Subcutaneous adipose tissue (tissue), 4 donors: Measurements from ENCODE around the gene TMEM45A. TPM values are rescaled to one million over a fixed set of nuclear protein-coding genes. Genes with fewer than 3 reads are reported as not detected.

Experiments used
- total RNA-seq, 4 donors: library from RNA; depleted of rRNA; stranded (reverse); fragments of >200 nt; gene quantifications; one replicate each; pipeline ENCODE4 v1.1.0, GENCODE V29; 2016
- TF ChIP-seq, protein P1 (sequence below): fragments of 450-650 bp; IDR thresholded peaks from one replicate; pipeline ENCODE4 v1.5.1; 2016; ENCODE audit warnings: low read depth, mild to moderate bottlenecking, control low read depth, antibody characterized with exemption, moderate library complexity

The TMEM45A gene
- total RNA-seq, 4 donors from 2014 or later, result 12.2 to 22.2 (median 12.7) TPM

DNA sequence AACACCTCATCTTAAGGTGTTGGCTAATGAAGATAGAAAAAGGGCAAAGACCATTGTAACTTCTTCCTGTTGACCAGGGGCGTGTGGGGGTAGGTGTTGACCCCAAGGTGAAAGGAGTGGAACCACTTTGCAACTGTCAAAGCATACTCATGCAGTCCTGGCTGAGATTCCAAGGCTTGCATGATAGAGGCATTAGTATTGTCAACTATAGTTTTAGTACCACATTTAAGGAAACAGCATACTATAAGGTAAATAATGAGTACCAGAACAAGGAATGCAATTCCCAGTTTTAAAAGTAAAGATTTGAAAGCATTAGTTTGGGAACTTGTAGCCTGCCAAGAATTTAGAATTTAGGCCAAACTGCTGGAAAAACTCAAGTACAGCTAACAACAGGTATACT lies 89.2 kb downstream of the TMEM45A start:
- TF ChIP-seq, protein P1, sequence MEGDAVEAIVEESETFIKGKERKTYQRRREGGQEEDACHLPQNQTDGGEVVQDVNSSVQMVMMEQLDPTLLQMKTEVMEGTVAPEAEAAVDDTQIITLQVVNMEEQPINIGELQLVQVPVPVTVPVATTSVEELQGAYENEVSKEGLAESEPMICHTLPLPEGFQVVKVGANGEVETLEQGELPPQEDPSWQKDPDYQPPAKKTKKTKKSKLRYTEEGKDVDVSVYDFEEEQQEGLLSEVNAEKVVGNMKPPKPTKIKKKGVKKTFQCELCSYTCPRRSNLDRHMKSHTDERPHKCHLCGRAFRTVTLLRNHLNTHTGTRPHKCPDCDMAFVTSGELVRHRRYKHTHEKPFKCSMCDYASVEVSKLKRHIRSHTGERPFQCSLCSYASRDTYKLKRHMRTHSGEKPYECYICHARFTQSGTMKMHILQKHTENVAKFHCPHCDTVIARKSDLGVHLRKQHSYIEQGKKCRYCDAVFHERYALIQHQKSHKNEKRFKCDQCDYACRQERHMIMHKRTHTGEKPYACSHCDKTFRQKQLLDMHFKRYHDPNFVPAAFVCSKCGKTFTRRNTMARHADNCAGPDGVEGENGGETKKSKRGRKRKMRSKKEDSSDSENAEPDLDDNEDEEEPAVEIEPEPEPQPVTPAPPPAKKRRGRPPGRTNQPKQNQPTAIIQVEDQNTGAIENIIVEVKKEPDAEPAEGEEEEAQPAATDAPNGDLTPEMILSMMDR, result no peak

DNA sequence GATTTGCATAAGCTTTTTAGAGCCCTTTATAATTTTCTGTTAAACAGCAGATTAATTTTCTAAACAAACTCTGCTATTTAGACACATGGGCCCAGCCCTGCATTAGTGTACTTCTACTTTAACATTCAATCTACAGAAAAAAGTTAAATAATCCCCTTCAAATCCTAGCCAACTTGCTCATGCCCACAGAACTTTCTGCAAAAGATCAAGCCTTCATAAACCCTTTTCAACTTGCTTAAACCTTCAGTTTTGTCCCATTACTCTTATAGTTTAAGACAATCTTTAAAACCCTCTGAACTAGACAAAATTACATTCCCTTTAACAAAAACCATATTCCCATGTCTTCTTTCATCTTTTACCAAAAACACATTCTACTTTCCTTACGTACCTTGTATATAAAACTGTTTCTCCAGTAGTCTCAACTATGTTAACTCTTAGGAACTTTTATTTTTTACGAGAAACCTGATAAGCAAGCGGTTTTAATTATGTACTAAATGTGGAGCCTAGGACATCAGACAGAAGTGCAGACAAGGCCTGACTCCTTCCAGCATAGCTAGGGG lies 91.8 kb downstream of the TMEM45A start:
- TF ChIP-seq, protein P1, result no peak

DNA sequence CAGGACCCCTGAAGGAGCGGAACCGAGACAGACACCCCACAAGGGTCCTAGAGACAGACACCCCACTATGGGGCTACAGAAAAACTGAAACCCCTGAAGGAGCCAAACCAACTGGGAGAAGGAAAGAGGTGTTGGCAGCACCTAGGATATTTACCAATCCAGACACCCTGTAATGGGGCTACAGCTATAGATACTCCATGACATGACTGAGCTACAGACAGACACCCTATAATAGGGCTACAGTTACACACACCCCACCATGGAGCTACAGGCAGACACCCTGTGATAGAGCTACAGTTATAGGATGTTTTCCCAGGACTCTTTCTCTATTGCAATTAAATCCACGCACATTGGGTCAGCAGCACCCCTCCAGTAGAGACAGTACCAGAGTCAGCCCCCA lies 94.4 kb downstream of the TMEM45A start:
- TF ChIP-seq, protein P1, result no peak

DNA sequence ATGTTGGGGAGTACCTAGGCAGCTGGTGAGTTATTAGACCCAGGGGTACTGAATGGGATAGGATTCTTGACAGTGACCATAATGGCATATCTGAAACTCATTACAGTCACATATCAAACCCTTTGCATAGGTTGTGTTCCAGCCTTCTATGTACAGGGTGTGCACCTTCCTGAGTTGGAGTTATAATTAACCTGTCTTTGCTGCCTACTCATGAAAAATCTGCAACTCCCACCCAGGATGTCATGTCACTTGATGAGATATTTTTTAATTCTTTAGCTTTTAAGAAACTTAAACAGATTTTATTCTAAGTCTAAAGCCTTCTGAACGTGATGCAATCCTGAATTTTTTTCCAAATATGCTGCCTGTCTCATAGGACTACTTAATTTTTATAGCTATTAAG lies 95.8 kb downstream of the TMEM45A start:
- TF ChIP-seq, protein P1, result no peak

DNA sequence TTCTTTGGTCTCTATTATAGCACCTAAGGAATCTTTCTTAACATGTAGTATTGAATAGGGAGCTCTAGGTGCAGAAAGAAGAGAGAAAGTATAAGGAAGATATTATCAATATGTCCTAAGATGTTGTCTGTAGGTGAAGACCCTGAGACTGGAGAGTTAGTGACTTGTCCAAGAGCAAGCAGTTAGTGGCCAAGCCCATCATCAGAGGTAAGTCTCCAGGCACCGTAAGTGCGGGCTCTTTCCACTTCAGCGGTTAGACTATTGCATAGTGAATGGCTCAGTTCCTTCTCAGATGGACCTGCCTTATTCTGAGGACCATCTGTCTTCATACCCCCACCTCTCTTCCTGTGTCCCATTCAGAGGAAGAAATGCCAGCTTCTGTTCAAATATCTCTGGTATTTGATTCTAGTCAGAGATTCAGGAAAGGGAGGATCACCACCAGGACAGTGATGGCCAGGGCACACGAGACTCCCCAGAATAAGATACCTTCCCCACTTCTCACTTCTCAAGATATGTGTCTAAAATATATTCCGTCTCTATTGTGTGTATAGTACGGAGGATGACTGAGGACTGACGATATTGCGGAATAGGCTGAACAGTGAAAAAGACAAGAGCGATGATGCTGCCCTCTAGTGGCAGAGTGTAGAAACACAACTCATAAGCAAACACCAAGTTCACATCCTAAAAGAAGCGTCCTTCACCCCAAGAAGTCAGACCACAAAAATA lies 97.9 kb downstream of the TMEM45A start:
- TF ChIP-seq, protein P1, result no peak

DNA sequence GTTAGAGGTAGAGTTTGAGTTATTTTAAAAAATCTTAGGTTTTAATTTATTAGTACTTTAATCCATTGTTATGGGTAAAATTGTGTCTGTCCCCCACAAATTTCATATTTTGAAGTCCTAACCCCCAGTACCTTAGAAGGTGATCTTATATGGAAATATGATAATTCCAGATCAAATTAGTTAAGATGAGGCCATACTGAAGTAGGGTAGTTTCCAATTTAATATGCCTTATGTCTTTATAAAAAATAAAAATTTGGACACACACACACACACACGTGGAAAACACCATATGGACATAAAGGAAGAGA lies 98.4 kb downstream of the TMEM45A start:
- TF ChIP-seq, protein P1, result no peak

DNA sequence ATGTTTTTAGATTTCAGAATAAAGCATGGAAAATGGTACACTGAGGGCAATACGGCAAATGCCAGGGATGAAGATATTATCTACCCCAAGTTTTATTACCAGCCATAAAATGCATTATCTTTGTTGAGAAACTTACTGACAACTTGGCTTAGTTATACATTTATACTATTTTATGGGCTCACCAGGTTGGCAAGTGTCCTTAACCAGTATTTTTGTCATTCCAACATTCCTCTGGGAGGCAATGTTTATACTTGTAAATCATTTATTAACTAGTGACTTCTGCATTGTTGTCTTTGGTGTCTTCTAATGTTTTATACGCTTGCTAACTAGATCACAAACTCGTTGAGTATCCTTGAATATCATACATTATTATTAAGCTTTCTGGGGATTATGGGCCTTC lies 99.0 kb downstream of the TMEM45A start:
- TF ChIP-seq, protein P1, result no peak
